G401 (cell line): ENCODE data around the gene SLC22A25. TPM values are rescaled to one million over a fixed set of nuclear protein-coding genes. Genes with fewer than 3 reads are reported as not detected.
"Not testable (repeated sequence)": the region's sequence is repeated elsewhere in the genome, so short reads cannot be mapped to it uniquely, and the experiment has no call there.

Source experiments
- DNase-seq: peaks from one replicate; pipeline ENCODE4 v3.0.0-alpha.2; 2015; ENCODE audit warnings: low spot score
- in situ Hi-C: cut with HindIII; loops from 2 replicates; pipeline ENCODE4 v1.10.0; 2016; ENCODE audit warnings: low sequenced_read_pairs, mixed read lengths
- total RNA-seq: library from RNA; depleted of rRNA; stranded (reverse); fragments of >200 nt; shearing (Covaris generic); gene quantifications from 2 replicates; pipeline ENCODE4 v1.2.3, GENCODE V29; 2014; rRNA removed

Gene SLC22A25
- total RNA-seq, 1 experiment from 2014 or later = not detected

DNA sequence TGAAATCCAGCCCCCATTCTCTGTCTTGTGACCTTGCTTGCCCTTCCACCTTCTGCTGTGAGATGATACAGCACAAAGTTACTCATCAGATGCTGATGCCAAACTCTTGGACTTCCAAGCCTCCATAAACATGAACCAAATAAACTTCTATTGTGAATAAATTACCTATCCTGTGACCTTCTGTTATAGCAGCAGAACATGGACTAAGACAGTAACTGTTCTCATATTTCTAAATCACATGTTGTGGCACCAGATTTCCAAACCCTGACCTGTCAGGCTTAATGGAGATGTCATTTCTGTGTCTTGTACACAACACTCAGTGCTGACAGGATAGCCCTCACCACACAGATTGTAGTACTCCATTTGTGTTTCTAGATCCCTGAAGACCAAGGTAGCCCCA lies 6.0 kb downstream of the SLC22A25 start:
- in situ Hi-C loops = no loop called here
- no peak for DNase-seq

DNA sequence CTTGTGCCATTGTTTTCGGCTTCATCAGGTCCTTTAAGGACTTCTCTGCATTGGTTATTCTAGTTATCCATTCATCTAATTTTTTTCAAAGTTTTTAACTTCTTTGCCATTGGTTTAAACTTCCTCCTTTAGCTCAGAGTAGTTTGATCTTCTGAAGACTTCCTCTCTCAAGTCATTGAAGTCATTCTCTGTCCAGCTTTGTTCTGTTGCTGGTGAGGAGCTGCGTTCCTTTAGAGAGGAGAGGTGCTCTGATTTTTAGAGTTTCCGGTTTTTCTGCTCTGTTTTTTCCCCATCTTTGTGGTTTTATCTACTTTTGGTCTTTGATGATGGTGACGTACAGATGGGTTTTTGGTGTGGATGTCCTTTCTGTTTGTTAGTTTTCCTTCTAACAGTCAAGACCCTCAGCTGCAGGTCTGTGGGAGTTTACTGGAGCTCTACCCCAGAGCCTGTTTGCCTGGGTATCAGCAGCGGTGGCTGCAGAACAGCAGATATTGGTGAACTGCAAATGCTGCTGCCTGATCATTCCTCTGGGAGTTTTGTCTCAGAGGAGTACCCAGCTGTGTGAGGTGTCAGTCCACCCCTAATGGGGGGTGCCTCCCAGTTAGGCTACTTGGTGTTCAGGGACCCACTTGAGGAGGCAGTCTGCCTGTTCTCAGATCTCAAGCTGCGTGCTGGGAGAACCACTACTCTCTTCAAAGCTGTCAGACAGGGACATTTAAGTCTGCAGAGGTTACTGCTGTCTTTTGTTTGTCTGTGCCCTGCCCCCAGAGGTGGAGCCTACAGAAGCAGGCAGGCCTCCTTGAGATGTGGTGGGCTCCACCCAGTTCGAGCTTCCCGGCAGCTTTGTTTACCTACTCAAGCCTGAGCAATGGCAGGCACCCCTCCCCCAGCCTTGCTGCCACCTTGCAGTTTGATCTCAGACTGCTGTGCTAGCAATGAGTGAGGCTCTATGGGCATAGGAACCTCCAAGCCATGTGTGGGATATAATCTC lies 7.6 kb downstream of the SLC22A25 start:
- in situ Hi-C loops, DNase-seq: not testable (repeated sequence)

DNA sequence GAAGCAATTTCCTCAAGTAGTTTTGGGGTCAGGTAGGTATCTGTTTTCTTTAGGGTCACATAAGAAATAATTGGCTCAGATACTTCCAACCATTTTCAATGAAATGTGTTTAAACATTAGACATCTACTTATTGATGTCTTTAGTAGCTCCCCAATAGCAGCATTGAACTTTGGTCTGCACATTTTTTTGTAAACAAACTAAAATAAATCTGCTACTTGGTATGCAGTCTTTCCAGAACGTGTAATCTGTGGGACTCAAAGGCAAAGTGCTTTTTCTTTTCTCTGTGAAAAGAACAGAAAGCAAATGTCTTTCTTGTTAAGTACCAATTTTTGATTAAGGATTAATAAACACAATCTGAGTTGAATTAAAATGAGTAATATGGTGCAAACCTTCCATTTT lies 13.6 kb downstream of the SLC22A25 start:
- in situ Hi-C loops = no loop called here

GRCh38 chr11:63227521-63228107 lies 15.8 kb downstream of the SLC22A25 start:
- in situ Hi-C loops = no loop called here
- DNase-seq = no peak

More for the DNA sequence above, 13.6 kb downstream of the SLC22A25 start:
- no peak for DNase-seq

GRCh38 chr11:63226488-63227114 lies 16.8 kb downstream of the SLC22A25 start:
- DNase-seq = no peak
- in situ Hi-C loops = no loop called here

DNA sequence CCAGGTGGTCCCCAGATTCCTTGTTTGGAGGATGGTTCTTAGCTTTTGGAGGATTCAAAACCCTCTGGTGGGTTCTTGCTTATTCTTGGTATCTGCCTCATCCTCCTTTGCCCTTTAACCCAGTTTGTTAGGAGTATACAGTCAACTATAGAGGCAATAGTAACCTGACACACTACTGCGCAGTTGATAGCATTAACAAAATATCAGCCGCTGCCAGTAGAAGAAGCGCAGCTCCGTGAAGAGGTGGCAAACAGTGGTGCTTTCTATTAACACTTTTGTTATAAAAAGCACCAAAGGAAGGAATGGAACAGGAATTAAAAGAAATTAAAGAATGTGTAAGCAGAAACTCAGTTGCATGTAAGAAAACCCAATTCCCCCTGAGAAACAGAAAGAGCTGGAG lies 29.3 kb downstream of the SLC22A25 start:
- no peak for DNase-seq
- in situ Hi-C loops = no loop called here

GRCh38 chr11:63212742-63213141 lies 30.7 kb downstream of the SLC22A25 start:
- DNase-seq = no peak
- in situ Hi-C loops = no loop called here

DNA sequence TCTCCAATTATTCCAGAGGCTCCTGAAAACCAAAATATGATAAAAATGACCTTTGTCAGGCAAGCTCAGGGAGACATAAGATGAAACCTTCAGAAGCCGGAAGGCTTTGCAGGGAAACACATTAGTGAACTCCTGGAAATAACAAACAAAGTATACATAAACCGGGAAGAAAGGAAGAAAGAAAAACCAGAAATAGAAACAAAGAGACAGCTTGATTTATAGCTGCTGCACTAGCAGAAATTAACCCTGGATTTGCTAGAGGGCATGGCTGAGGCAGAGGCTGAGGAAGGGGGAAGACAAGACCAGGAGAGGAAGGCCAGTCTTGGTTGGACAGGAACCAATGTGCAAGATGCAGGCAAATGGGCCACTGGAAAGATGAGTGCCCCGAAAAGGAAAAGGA lies 33.3 kb downstream of the SLC22A25 start:
- no peak for DNase-seq
- in situ Hi-C loops = no loop called here

Other genes with a start within 250 kb of the SLC22A25 start
- not detected in 2 replicates for gene SLC22A8, start 227.8 kb downstream of the SLC22A25 start, total RNA-seq
- gene SLC22A24, start 99.4 kb downstream of the SLC22A25 start, total RNA-seq = not detected in 2 replicates
- not detected in 2 replicates for gene SLC22A9, start 126.2 kb upstream of the SLC22A25 start, total RNA-seq
- gene PLAAT5, start 247.6 kb upstream of the SLC22A25 start, total RNA-seq = not detected in 2 replicates